Karpas-422 (cell line): Measurements from ENCODE around the gene TRAPPC3. TPM values are rescaled to one million over a fixed set of nuclear protein-coding genes. Genes with fewer than 3 reads are reported as not detected.

Experiments used
- DNase-seq: peaks from one replicate; pipeline ENCODE4 v3.0.0-alpha.2; 2015
- H2AFZ ChIP-seq: fragments of 200-600 bp; sonication (generic); 2 replicates; pipeline ENCODE4 v1.6.1; 2014; ENCODE audit warnings: antibody characterized with exemption, low read length, mixed read lengths
- H3K27ac ChIP-seq: fragments of 200-600 bp; sonication (generic); 2 replicates; pipeline ENCODE4 v1.5.1; 2014; ENCODE audit warnings: mild to moderate bottlenecking, low read length, moderate library complexity
- H3K27me3 ChIP-seq: fragments of 200-600 bp; sonication (generic); 2 replicates; pipeline ENCODE4 v1.6.1; 2014; ENCODE audit warnings: low read length, mixed read lengths
- H3K36me3 ChIP-seq: fragments of 200-600 bp; sonication (generic); 2 replicates; pipeline ENCODE4 v1.6.1; 2014; ENCODE audit warnings: low read length, mixed read lengths; ENCODE audit not compliant: insufficient read depth
- H3K4me1 ChIP-seq: fragments of 200-600 bp; sonication (generic); 2 replicates; pipeline ENCODE4 v1.6.1; 2014; ENCODE audit warnings: mild to moderate bottlenecking, low read length, mixed read lengths
- H3K4me2 ChIP-seq: fragments of 200-600 bp; sonication (generic); 2 replicates; pipeline ENCODE4 v1.6.1; 2014; ENCODE audit warnings: low read length, low read depth, mild to moderate bottlenecking; ENCODE audit not compliant: poor library complexity, severe bottlenecking
- H3K4me3 ChIP-seq: fragments of 200-600 bp; sonication (generic); 2 replicates; pipeline ENCODE4 v1.5.1; 2014; ENCODE audit warnings: mild to moderate bottlenecking, antibody characterized with exemption, low read length, mixed read lengths
- H3K79me2 ChIP-seq: fragments of 200-600 bp; sonication (generic); 2 replicates; pipeline ENCODE4 v1.6.1; 2014; ENCODE audit warnings: mild to moderate bottlenecking, low read length, mixed read lengths
- H3K9ac ChIP-seq: fragments of 200-600 bp; sonication (generic); 2 replicates; pipeline ENCODE4 v1.6.0; 2014; ENCODE audit warnings: low read length
- H3K9me2 ChIP-seq: fragments of 200-600 bp; sonication (generic), shearing (Covaris generic); replicated peaks from 2 replicates; pipeline ENCODE4 v1.6.0; 2014; ENCODE audit warnings: mild to moderate bottlenecking, low read length, moderate library complexity; ENCODE audit not compliant: insufficient read depth
- H3K9me3 ChIP-seq: fragments of 300-700, 200-600 bp; sonication (generic); 2 replicates; pipeline ENCODE4 v1.6.1; 2014; ENCODE audit warnings: low read length, mixed read lengths
- H4K20me1 ChIP-seq: fragments of 200-600 bp; sonication (generic); 2 replicates; pipeline ENCODE4 v1.6.1; 2014; ENCODE audit warnings: mild to moderate bottlenecking, antibody characterized with exemption, low read length, low read depth; ENCODE audit not compliant: insufficient read depth
- total RNA-seq: library from RNA; depleted of rRNA; stranded (reverse); fragments of >200 nt; shearing (Covaris generic); gene quantifications from 2 replicates; pipeline ENCODE4 v1.2.3, GENCODE V29; 2014; ENCODE audit warnings: low replicate concordance

Gene TRAPPC3
- total RNA-seq, 1 experiment from 2014 or later: 46.7 TPM

DNA sequence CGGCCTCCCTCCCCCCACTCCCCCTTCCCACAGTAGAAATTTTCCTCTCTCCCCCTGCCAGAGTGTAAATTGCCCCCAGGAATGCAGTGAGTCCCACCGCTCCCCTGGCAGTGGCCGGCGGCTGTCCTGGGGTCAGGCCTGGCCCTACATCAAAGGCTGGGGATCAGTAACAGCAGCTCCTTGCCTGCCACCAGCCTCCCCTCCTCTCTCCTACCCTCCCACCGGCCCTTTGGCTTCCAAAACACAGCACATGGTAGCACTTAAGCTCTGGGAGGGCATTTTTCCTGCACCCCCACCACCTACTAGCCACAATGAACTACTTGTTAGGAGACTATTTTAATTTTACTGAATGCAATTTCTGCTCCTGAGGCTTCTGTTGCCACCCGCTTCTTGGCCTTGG, 15.3 kb downstream of the TRAPPC3 start:
- H4K20me1 ChIP-seq: no peaks in the 10 kb centered on the region
- H3K36me3 ChIP-seq: peaks cover 8% of the 10 kb centered on the region; the same call in 1 of the 2 replicates
- no peak overlapping the region for H3K4me2 ChIP-seq
- H3K79me2 ChIP-seq: no peaks in the 10 kb centered on the region
- no peak overlapping the region for H3K4me3 ChIP-seq
- DNase-seq: no peak
- H3K9me2 ChIP-seq: no peaks in the 10 kb centered on the region
- H2AFZ ChIP-seq: no peak overlapping the region
- H3K4me1 ChIP-seq: no peaks in the 10 kb centered on the region
- H3K9me3 ChIP-seq: no peaks in the 10 kb centered on the region
- no peak overlapping the region for H3K27ac ChIP-seq
- H3K9ac ChIP-seq: no peak overlapping the region
- H3K27me3 ChIP-seq: no peaks in the 10 kb centered on the region

DNA sequence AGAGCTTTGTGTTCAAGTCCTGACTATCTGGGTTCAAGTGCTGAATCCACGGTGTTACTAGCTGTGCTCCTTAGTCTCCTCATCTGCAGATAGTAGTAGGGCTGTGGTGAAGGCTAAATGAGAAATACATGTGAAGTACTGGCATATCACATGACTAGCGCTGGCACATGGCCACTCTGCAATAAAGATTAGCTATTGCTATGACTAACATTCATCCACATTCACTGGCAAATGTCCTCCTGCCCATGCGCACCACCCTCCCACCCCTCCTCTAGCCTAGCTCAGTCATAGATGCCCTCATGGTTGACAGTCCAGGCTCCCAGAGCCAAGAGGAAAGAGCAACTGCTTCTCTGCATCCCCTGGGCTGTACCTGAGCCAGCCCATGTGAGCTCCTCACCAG, 15.8 kb downstream of the TRAPPC3 start:
- no peaks in the 10 kb centered on the region for H3K9me3 ChIP-seq
- H4K20me1 ChIP-seq: no peaks in the 10 kb centered on the region
- H3K9me2 ChIP-seq: no peaks in the 10 kb centered on the region
- H3K4me3 ChIP-seq: no peak overlapping the region
- H3K9ac ChIP-seq: no peak overlapping the region
- H2AFZ ChIP-seq: no peak overlapping the region
- H3K4me2 ChIP-seq: no peak overlapping the region
- no peaks in the 10 kb centered on the region for H3K79me2 ChIP-seq
- H3K36me3 ChIP-seq: peaks cover 7% of the 10 kb centered on the region; the same call in 1 of the 2 replicates
- no peaks in the 10 kb centered on the region for H3K27me3 ChIP-seq
- no peak overlapping the region for H3K27ac ChIP-seq
- no peak for DNase-seq
- H3K4me1 ChIP-seq: no peaks in the 10 kb centered on the region

DNA sequence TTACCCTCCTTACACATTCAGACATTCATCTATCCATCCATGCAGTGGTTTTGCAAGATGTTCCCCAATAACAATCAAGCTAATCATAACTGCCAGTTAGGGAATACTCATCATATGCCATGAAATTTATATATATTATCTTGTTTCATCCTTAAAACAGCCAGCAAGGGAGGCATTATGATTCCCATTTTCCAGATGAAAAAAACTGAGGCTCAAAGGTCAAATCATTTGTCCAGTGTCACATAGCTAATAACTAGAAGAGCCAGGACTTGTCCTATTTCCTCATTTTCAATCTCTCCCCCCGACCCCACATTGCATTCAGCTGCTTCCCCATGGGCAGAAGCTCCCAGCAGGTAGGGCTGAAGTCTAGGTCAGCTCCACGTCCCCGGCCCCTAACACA, 17.3 kb downstream of the TRAPPC3 start:
- H3K9me2 ChIP-seq: no peaks in the 10 kb centered on the region
- no peaks in the 10 kb centered on the region for H3K79me2 ChIP-seq
- H3K36me3 ChIP-seq: no peaks in the 10 kb centered on the region
- no peaks in the 10 kb centered on the region for H3K9me3 ChIP-seq
- H3K27ac ChIP-seq: no peak overlapping the region
- no peaks in the 10 kb centered on the region for H3K27me3 ChIP-seq
- H3K4me2 ChIP-seq: no peak overlapping the region
- no peaks in the 10 kb centered on the region for H4K20me1 ChIP-seq
- DNase-seq: no peak
- H3K9ac ChIP-seq: no peak overlapping the region
- no peak overlapping the region for H3K4me3 ChIP-seq
- H3K4me1 ChIP-seq: no peaks in the 10 kb centered on the region
- H2AFZ ChIP-seq: no peak overlapping the region

DNA sequence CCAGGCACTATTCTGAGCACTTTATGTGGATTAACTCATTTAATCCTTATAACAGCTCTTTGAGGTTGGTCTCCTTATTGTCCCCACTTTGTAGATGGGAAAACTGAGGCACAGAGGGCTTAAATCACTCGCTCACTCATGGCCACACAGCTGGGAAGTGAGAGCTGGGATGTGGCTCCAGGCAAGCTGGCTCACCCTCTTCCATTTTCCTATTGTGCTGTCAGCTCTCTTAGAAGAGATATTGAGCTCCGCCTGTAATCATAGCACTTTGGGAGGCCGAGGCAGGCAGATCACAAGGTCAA, 20.4 kb downstream of the TRAPPC3 start:
- Histone ChIP-seq H3K79me2 (no peaks in the 10 kb centered on the region), H3K9ac (no peak overlapping the region), H3K9me2 (no peaks in the 10 kb centered on the region), H2AFZ (no peak overlapping the region), H4K20me1 (no peaks in the 10 kb centered on the region), H3K4me2 (no peak overlapping the region), H3K4me1 (no peaks in the 10 kb centered on the region), H3K27ac (no peak overlapping the region), H3K27me3 (no peaks in the 10 kb centered on the region), H3K36me3 (no peaks in the 10 kb centered on the region), H3K9me3 (no peaks in the 10 kb centered on the region), H3K4me3 (no peak overlapping the region)
- DNase-seq: no peak

DNA sequence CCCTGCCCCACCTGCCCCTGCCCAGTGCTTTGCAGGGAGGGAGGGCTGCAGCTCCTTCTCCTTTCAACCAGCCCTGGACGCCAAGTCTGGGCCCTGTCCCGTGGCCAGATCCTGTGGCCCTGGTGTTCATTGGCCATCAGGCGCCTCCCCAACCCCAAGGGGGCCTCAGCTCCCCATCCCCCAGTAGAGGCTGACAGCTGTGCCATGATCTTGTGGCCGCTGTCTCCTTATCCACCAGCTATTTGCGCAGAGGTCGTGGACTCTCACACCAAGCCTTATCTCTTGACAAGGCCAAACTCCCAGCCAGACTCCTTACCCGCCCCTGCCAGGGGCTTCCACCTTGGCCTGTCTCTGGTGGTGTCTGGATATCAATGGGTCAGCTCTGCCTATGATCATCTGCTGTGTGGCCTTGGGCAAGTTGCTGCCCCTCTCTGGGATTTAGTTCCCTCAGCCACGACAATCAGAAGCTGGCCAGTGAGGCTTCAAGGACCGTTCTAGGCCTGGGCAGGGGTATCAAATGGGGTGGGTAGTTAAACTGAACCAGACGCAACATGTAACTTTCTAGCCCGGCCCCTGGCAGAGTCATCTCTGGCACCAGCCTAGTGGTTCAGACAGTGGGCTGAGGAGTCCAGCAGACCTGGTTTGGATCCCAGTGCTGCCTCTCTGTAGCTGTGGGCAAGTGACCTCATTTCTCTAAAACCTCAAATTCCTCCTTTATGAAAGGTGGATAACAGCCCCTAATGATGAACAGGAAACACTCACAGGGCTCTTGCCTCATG, 21.0 kb downstream of the TRAPPC3 start:
- H3K27me3 ChIP-seq: no peaks in the 10 kb centered on the region
- H3K4me2 ChIP-seq: no peak overlapping the region
- H3K9ac ChIP-seq: no peak overlapping the region
- peaks cover 2% of the 10 kb centered on the region for H3K4me1 ChIP-seq
- no peak for DNase-seq
- no peak overlapping the region for H2AFZ ChIP-seq
- no peaks in the 10 kb centered on the region for H3K79me2 ChIP-seq
- no peak overlapping the region for H3K4me3 ChIP-seq
- H3K9me2 ChIP-seq: no peaks in the 10 kb centered on the region
- no peak overlapping the region for H3K27ac ChIP-seq
- H4K20me1 ChIP-seq: no peaks in the 10 kb centered on the region
- H3K36me3 ChIP-seq: no peaks in the 10 kb centered on the region
- no peaks in the 10 kb centered on the region for H3K9me3 ChIP-seq

DNA sequence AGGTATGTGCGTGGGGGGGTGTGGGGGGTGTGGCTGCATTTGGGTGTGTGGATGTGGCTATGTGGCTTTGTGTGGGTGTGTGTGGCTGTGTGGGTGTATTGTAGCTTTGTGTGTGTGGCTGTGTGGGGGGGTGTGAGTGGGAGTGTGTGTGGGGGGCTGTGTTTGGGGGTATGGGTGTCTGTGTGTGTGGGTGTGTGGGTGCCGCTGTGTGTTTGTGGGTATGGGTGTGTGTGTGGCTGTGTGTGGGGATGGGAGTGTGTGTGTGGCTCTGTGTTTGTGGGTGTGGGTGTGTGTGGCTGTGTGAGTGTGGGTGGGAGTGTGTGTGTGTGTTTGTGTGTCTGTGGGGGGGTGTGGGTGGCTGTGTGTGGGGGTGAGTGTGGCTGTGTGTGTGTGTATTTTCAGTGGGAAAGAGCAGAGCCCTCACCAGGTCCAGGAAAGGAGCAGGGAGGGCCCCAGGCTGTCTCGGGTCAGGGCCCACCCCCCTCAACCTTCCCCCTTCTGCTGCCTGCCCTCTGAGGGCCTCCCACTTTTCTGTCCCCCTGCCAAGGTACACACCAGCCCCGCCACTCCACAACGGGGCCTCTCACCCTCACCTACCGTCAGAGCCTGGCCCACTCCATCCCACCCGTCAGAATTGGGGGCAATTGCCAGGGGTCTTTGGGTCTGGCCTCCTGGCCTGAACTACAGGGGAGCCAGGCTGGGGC, 22.3 kb downstream of the TRAPPC3 start:
- H4K20me1 ChIP-seq: no peaks in the 10 kb centered on the region
- no peak overlapping the region for H3K4me3 ChIP-seq
- H3K4me2 ChIP-seq: no peak overlapping the region
- H3K27me3 ChIP-seq: no peaks in the 10 kb centered on the region
- H2AFZ ChIP-seq: no peak overlapping the region
- H3K4me1 ChIP-seq: peaks cover 7% of the 10 kb centered on the region
- DNase-seq: no peak
- H3K79me2 ChIP-seq: no peaks in the 10 kb centered on the region
- H3K9me2 ChIP-seq: no peaks in the 10 kb centered on the region
- no peaks in the 10 kb centered on the region for H3K9me3 ChIP-seq
- H3K27ac ChIP-seq: no peak overlapping the region
- H3K36me3 ChIP-seq: no peaks in the 10 kb centered on the region
- H3K9ac ChIP-seq: no peak overlapping the region

DNA sequence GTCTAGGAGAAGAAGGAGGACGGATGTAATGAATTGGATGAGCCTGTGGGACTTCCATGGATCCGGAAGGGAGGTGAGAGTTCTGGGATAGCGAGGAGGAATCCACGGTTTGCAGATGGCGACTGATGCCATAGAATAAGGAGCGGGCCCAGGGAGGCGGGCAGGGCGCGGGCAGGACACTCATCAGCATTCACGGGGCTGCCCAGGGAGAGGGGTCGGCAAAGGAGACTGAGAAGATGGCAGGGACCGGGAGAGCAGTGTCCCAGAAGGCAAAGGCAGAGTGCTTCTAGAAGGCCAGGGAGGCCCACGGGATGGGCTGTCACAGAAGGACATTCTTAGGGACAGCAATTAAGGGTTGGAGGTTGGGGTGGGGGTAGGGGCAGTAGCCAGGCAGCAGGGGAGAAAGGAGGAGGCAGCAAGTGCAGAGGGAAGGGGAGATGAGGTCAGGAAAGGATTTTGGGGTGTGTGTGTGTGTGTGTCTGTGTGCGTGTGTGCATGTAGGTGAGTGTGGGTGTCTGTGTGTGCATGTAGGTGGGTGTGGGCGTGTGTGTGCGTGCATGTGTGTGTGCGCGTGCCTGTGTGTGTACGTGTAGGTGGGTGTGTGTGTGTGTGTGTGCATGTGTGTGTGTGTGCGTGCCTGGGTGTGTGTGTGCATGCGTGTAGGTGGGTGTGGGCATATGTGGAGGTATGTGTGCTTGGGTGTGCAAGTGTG, 23.1 kb downstream of the TRAPPC3 start:
- Histone ChIP-seq H3K36me3 (no peaks in the 10 kb centered on the region), H3K4me2 (no peak overlapping the region), H4K20me1 (no peaks in the 10 kb centered on the region), H3K79me2 (no peaks in the 10 kb centered on the region), H2AFZ (no peak overlapping the region), H3K9me2 (no peaks in the 10 kb centered on the region), H3K27me3 (no peaks in the 10 kb centered on the region), H3K4me1 (peaks cover 7% of the 10 kb centered on the region), H3K9ac (no peak overlapping the region), H3K4me3 (no peak overlapping the region), H3K9me3 (no peaks in the 10 kb centered on the region), H3K27ac (no peak overlapping the region)
- DNase-seq: no peak
